ENCODE results near the gene TECTB.

DNA sequence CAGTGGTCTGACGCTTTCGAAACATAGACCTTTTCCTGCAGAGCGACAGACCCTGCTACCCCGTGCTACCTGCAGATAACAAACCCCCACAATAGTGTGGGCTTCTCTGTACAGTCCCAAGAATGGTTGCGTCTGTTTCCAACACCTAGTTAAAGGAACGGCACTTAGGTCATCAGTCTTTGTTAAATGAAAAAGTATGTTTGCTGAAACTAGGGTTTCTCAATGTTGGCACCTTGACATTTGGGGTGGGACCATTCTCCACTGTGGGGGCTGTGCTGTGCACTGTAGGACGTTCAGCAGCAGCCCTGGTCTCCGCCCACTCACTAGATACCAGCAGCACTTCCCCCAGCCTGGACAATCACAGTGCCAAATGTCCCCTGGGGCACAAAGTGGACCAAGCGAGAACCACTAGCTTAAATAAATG is 13.7 kb downstream of the TECTB start:
- no peak for TF ChIP-seq EZH2phosphoT487 (IDR thresholded peaks at IDR 0.05; ENCODE audit: borderline replicate concordance, low read length)
- TF ChIP-seq, protein P1, sequence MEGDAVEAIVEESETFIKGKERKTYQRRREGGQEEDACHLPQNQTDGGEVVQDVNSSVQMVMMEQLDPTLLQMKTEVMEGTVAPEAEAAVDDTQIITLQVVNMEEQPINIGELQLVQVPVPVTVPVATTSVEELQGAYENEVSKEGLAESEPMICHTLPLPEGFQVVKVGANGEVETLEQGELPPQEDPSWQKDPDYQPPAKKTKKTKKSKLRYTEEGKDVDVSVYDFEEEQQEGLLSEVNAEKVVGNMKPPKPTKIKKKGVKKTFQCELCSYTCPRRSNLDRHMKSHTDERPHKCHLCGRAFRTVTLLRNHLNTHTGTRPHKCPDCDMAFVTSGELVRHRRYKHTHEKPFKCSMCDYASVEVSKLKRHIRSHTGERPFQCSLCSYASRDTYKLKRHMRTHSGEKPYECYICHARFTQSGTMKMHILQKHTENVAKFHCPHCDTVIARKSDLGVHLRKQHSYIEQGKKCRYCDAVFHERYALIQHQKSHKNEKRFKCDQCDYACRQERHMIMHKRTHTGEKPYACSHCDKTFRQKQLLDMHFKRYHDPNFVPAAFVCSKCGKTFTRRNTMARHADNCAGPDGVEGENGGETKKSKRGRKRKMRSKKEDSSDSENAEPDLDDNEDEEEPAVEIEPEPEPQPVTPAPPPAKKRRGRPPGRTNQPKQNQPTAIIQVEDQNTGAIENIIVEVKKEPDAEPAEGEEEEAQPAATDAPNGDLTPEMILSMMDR (conservative IDR thresholded peaks at IDR 0.05; ENCODE audit: low read depth, low read length) = no peak
- TF ChIP-seq EZH2 (IDR thresholded peaks at IDR 0.05; ENCODE audit: low read length, unreplicated experiment) = no peak

Measured in PC-3 (cell line).